ENCODE measurements around the gene FXYD6. TPM values are rescaled to one million over a fixed set of nuclear protein-coding genes. Genes with fewer than 3 reads are reported as not detected.

The FXYD6 gene
- polyA plus RNA-seq, 1 of the 3 experiments (the other 2 are of a cell fraction): 1.4 TPM

GRCh38 chr11:117806846-117807245, 69.6 kb downstream of the FXYD6 start:
- H3K4me2 ChIP-seq: no peak overlapping the region
- H3K9ac ChIP-seq: no peak overlapping the region
- peaks cover 0 to 5% of the 10 kb centered on the region in 2 experiments; a peak in 1 of 4 replicates for H3K4me1 ChIP-seq (ENCODE audit: control insufficient read depth in 1 of 2, insufficient read depth in 2 of 2, low read depth in 1 of 2, low read length in 1 of 2)
- H2AFZ ChIP-seq (ENCODE audit: low read depth): no peak overlapping the region
- TF ChIP-seq, protein P1, sequence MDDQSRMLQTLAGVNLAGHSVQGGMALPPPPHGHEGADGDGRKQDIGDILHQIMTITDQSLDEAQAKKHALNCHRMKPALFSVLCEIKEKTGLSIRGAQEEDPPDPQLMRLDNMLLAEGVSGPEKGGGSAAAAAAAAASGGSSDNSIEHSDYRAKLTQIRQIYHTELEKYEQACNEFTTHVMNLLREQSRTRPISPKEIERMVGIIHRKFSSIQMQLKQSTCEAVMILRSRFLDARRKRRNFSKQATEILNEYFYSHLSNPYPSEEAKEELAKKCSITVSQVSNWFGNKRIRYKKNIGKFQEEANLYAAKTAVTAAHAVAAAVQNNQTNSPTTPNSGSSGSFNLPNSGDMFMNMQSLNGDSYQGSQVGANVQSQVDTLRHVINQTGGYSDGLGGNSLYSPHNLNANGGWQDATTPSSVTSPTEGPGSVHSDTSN (IDR thresholded peaks at IDR 0.05): no peak
- TF ChIP-seq EZH2phosphoT487 (IDR thresholded peaks at IDR 0.05; ENCODE audit: borderline replicate concordance, low read depth) (no peak), RCOR1 (IDR thresholded peaks at IDR 0.05; ENCODE audit: low read length) (no peak), EP300 (IDR thresholded peaks at IDR 0.05; ENCODE audit: borderline replicate concordance in 1 of 2, low read depth in 1 of 2, low read length in 1 of 2) (no peak), RFX5 (IDR thresholded peaks at IDR 0.05; ENCODE audit: low read length) (no peak), CTCF (IDR thresholded peaks at IDR 0.05) (no peak), IRF3 (IDR thresholded peaks at IDR 0.05; ENCODE audit: low read depth, low read length) (no peak), FOSL2 (IDR thresholded peaks at IDR 0.05; ENCODE audit: borderline replicate concordance, low read depth) (no peak), GATA2 (CRISPR knock-in tag; IDR thresholded peaks at IDR 0.05) (no peak), NRF1 (IDR thresholded peaks at IDR 0.05; ENCODE audit: low read depth, low read length) (no peak)
- TF ChIP-seq, protein P2, sequence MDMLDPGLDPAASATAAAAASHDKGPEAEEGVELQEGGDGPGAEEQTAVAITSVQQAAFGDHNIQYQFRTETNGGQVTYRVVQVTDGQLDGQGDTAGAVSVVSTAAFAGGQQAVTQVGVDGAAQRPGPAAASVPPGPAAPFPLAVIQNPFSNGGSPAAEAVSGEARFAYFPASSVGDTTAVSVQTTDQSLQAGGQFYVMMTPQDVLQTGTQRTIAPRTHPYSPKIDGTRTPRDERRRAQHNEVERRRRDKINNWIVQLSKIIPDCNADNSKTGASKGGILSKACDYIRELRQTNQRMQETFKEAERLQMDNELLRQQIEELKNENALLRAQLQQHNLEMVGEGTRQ (IDR thresholded peaks at IDR 0.05; ENCODE audit: borderline replicate concordance, low read depth, low read length): no peak
- TF ChIP-seq, protein P3, sequence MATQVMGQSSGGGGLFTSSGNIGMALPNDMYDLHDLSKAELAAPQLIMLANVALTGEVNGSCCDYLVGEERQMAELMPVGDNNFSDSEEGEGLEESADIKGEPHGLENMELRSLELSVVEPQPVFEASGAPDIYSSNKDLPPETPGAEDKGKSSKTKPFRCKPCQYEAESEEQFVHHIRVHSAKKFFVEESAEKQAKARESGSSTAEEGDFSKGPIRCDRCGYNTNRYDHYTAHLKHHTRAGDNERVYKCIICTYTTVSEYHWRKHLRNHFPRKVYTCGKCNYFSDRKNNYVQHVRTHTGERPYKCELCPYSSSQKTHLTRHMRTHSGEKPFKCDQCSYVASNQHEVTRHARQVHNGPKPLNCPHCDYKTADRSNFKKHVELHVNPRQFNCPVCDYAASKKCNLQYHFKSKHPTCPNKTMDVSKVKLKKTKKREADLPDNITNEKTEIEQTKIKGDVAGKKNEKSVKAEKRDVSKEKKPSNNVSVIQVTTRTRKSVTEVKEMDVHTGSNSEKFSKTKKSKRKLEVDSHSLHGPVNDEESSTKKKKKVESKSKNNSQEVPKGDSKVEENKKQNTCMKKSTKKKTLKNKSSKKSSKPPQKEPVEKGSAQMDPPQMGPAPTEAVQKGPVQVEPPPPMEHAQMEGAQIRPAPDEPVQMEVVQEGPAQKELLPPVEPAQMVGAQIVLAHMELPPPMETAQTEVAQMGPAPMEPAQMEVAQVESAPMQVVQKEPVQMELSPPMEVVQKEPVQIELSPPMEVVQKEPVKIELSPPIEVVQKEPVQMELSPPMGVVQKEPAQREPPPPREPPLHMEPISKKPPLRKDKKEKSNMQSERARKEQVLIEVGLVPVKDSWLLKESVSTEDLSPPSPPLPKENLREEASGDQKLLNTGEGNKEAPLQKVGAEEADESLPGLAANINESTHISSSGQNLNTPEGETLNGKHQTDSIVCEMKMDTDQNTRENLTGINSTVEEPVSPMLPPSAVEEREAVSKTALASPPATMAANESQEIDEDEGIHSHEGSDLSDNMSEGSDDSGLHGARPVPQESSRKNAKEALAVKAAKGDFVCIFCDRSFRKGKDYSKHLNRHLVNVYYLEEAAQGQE (IDR thresholded peaks at IDR 0.05; ENCODE audit: low read depth, low read length): no peak
- no peaks in the 10 kb centered on the region for H4K20me1 ChIP-seq (ENCODE audit: insufficient read depth)
- peaks cover 18% of the 10 kb centered on the region; the same call in 1 of the 2 replicates for H3K27me3 ChIP-seq (ENCODE audit: insufficient read depth)
- no peak for DNase-seq
- no peaks in the 10 kb centered on the region for H3K9me3 ChIP-seq
- WGBS (ENCODE audit: low lambda C conversion rate): 68% methylated on average over 4 of the region's 5 CpGs
- H3K4me3 ChIP-seq (ENCODE audit: low read depth in 2 of 2, low read length in 1 of 2): no peak overlapping the region
- ChIA-PET POLR2A (no interaction called here), CTCF (interaction anchor here (0.6 to 15.4 kb wide), 56 partner anchors 8 to 520 kb away, joined by 3 to 449 read pairs (median 4); partner anchors contain the start of genes DSCAML1 and FXYD2)
- no peak overlapping the region for H3K27ac ChIP-seq (ENCODE audit: low read depth in 2 of 2, low read length in 1 of 2)
- no peaks in the 10 kb centered on the region for H3K9me2 ChIP-seq
- H3K36me3 ChIP-seq (replicated peaks in 1 of 2; ENCODE audit: control insufficient read depth in 1 of 2, insufficient read depth in 2 of 2, low read length in 1 of 2): no peaks in the 10 kb centered on the region
- H3F3A ChIP-seq (replicated peaks; ENCODE audit: insufficient read depth): no peaks in the 10 kb centered on the region
- no peaks in the 10 kb centered on the region for H3K79me2 ChIP-seq (ENCODE audit: insufficient read depth)
